SW 1271 (cell line): ENCODE data around the gene RPS14.
"Not testable (repeated sequence)": the region's sequence is repeated elsewhere in the genome, so short reads cannot be mapped to it uniquely, and the experiment has no call there.

Experiments
- DNase-seq, 2 experiments: peaks; one replicate each; lab custom pipeline; 2025; lab: John Stamatoyannopoulos, UW

RPS14 gene

GRCh38 chr5:150446088-150446487 lies 3.5 kb downstream of the RPS14 start:
- no peak for DNase-seq

GRCh38 chr5:150444770-150445169 lies 4.8 kb downstream of the RPS14 start:
- DNase-seq = no peak

GRCh38 chr5:150443242-150444075 lies 6.1 kb downstream of the RPS14 start:
- no peak for DNase-seq

- DNase-seq = no peak
Observed at GRCh38 chr5:150442699-150443080, 6.8 kb downstream of the RPS14 start.

GRCh38 chr5:150441813-150442698 lies 7.5 kb downstream of the RPS14 start:
- no peak for DNase-seq

GRCh38 chr5:150440948-150441812 lies 8.4 kb downstream of the RPS14 start:
- DNase-seq = no peak

- DNase-seq = peak in 1 of 2 experiments; percentile 52
Observed at GRCh38 chr5:150438873-150439546, 10.5 kb downstream of the RPS14 start.

- peak; percentile 57 to 91 for DNase-seq
Observed at GRCh38 chr5:150436141-150436680, 13.3 kb downstream of the RPS14 start.

- DNase-seq = no peak
Observed at GRCh38 chr5:150434464-150434863, 15.1 kb downstream of the RPS14 start.

GRCh38 chr5:150431574-150431973 lies 18.0 kb downstream of the RPS14 start:
- DNase-seq = no peak

- DNase-seq = no peak
Observed at GRCh38 chr5:150431048-150431447, 18.5 kb downstream of the RPS14 start.

- DNase-seq = no peak
Observed at GRCh38 chr5:150429410-150429873, 20.1 kb downstream of the RPS14 start.

GRCh38 chr5:150428978-150429377 lies 20.6 kb downstream of the RPS14 start:
- DNase-seq = no peak

GRCh38 chr5:150428106-150428876 lies 21.2 kb downstream of the RPS14 start:
- no peak for DNase-seq

GRCh38 chr5:150426165-150426564 lies 23.4 kb downstream of the RPS14 start:
- not testable (repeated sequence) for DNase-seq

GRCh38 chr5:150422758-150423157 lies 26.8 kb downstream of the RPS14 start:
- DNase-seq = no peak

- no peak for DNase-seq
Observed at GRCh38 chr5:150422075-150422474, 27.5 kb downstream of the RPS14 start.

GRCh38 chr5:150419630-150420270 lies 29.8 kb downstream of the RPS14 start:
- DNase-seq = no peak

- not testable (repeated sequence) for DNase-seq
Observed at GRCh38 chr5:150413902-150414790, 35.4 kb downstream of the RPS14 start.
